Activated B cell treated with CpG ODN at 0.5 μM for 24 hours (primary cell): ENCODE data around the gene CNGB1. TPM values are rescaled to one million over a fixed set of nuclear protein-coding genes. Genes with fewer than 3 reads are reported as not detected.
"Not testable (repeated sequence)": the region's sequence is repeated elsewhere in the genome, so short reads cannot be mapped to it uniquely, and the experiment has no call there.

ENCODE experiments used
- ATAC-seq: fragments of 200-7000 bp; cut with Tn5 transposase; one replicate; pipeline ENCODE4 v1.10.0; 2021; ENCODE audit warnings: low read depth, mild to moderate bottlenecking, moderate library complexity
- CTCF ChIA-PET: fragments of 350-600 bp; sonication (Branson Sonifier 250); formaldehyde crosslinking; loops from one replicate; lab custom pipeline; 2021; ENCODE audit warnings: antibody characterized with exemption; lab: Charles Lee
- POLR2A ChIA-PET: fragments of 350-600 bp; sonication (Branson Sonifier 250); formaldehyde crosslinking; loops from one replicate; lab custom pipeline; 2021; ENCODE audit warnings: antibody characterized with exemption; lab: Charles Lee
- DNase-seq: peaks from one replicate; pipeline ENCODE4 v3.0.0; 2022
- H3K27ac Mint-ChIP-seq: one replicate; pipeline ENCODE4 v1.8.0; 2020; ENCODE audit warnings: mixed read lengths
- H3K27me3 Mint-ChIP-seq: one replicate; pipeline ENCODE4 v1.8.0; 2021; ENCODE audit warnings: mixed read lengths
- H3K36me3 Mint-ChIP-seq: one replicate; pipeline ENCODE4 v1.8.0; 2021; ENCODE audit warnings: low read depth, mixed read lengths
- H3K4me1 Mint-ChIP-seq: one replicate; pipeline ENCODE4 v1.8.0; 2021; ENCODE audit warnings: mixed read lengths
- H3K4me3 Mint-ChIP-seq: one replicate; pipeline ENCODE4 v1.8.0; 2020; ENCODE audit warnings: mild to moderate bottlenecking, mixed read lengths
- H3K9me3 Mint-ChIP-seq: one replicate; pipeline ENCODE4 v1.8.0; 2020; ENCODE audit warnings: mixed read lengths
- intact Hi-C: fragments of 100-400 bp; cut with micrococcal nuclease; formaldehyde crosslinking; loops from one replicate; pipeline ENCODE4 v1.15.1; 2024
- total RNA-seq: library from RNA; stranded (reverse); gene quantifications from 2 replicates; pipeline ENCODE4 v1.2.3, GENCODE V29; 2022
- TF ChIP-seq, protein P1 (sequence below): fragments of 200-600 bp; IDR thresholded peaks from one replicate; pipeline ENCODE4 v1.8.0; 2022; ENCODE audit warnings: antibody characterized with exemption, mild to moderate bottlenecking

The CNGB1 gene
- total RNA-seq, 1 donor from 2014 or later: not detected

DNA sequence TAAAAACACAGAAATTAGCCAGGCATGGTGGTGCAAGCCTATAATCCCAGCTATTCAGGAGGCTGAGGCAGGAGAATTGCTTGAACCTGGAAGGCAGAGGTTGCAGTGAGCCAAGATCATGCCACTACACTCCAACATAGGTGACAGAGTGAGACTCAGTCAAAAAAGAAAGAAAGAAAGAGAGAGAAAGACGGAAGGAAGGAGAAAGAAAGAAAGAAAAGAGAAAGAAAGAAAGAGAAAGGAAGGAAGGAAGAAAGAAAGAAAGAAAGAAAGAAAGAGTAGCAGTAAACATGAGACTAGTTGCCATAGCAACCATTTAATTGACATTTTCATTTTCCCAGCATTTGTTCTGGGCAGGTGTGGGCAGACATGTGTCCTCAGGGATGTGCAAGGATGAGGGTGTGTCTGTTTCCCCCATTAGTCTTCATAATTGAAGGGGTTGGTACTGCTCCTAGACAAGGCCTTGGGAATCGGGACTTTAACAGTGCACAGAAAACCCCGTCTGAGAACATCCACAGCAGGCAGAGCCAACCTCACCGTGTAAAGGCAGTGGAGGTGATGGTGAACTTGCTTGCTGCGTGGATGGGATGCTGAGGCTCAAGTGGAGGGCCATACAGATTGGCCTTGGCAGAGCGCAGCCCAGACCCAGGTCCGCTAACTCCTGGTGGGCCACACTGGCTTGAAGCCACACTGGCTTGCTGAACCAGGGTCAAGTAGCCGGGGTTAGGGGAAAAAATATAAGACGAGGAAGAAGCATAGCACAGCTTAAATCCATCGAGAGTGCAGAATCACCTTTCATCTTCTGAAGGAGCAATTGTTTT is 133.4 kb downstream of the CNGB1 start:
- ChIA-PET CTCF (no interaction called here), POLR2A (no interaction called here)
- H3K9me3 Mint-ChIP-seq: no peaks in the 10 kb centered on the region
- intact Hi-C loops: no loop called here
- no peak overlapping the region for H3K27ac Mint-ChIP-seq
- no peaks in the 10 kb centered on the region for H3K4me1 Mint-ChIP-seq
- TF ChIP-seq, protein P1, sequence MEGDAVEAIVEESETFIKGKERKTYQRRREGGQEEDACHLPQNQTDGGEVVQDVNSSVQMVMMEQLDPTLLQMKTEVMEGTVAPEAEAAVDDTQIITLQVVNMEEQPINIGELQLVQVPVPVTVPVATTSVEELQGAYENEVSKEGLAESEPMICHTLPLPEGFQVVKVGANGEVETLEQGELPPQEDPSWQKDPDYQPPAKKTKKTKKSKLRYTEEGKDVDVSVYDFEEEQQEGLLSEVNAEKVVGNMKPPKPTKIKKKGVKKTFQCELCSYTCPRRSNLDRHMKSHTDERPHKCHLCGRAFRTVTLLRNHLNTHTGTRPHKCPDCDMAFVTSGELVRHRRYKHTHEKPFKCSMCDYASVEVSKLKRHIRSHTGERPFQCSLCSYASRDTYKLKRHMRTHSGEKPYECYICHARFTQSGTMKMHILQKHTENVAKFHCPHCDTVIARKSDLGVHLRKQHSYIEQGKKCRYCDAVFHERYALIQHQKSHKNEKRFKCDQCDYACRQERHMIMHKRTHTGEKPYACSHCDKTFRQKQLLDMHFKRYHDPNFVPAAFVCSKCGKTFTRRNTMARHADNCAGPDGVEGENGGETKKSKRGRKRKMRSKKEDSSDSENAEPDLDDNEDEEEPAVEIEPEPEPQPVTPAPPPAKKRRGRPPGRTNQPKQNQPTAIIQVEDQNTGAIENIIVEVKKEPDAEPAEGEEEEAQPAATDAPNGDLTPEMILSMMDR: no peak
- H3K27me3 Mint-ChIP-seq: peaks cover 17% of the 10 kb centered on the region
- H3K36me3 Mint-ChIP-seq: no peaks in the 10 kb centered on the region
- no peak overlapping the region for H3K4me3 Mint-ChIP-seq
- DNase-seq (no peak), ATAC-seq (no peak)

DNA sequence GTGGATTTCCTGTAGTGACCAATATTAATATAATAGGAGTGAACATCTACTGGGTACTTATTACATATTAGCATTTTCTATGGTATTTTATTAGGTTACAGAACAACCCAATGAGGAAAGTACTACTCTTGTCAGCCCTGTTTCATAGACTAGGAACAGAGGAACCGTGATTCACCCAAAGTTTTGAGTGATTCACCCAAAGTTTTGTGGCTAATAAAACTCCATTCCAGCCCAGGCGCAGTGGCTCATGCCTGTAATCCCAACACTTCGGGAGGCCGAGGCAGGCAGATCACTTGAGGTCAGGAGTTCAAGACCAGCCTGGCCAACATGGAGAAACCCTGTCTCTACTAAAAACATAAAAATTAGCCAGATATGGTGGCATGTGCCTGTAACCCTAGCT is 135.5 kb downstream of the CNGB1 start:
- H3K4me3 Mint-ChIP-seq, POLR2A ChIA-PET, DNase-seq, H3K9me3 Mint-ChIP-seq, ATAC-seq, H3K36me3 Mint-ChIP-seq, CTCF ChIA-PET, intact Hi-C loops, H3K4me1 Mint-ChIP-seq, H3K27ac Mint-ChIP-seq: not testable (repeated sequence)
- peaks cover 18% of the 10 kb centered on the region for H3K27me3 Mint-ChIP-seq

DNA sequence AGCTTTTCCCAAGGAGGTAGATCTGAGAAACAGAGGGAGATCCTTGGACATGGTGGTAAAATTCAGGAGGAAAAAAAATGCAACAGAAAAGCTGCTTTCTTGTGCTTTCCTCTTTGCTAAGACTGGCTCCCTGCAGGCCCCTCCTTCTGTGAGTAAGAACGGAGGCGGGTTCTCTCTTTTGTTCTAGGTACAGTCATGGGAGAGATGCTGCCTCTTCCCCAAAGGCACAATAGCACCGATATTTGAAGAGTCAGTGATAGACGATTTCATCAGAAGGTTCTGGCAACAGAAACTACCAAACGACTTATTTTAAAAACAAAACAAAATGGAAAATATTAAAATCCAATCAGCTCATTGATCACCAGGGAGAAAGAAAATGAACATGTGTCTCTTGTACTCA is 136.0 kb downstream of the CNGB1 start:
- POLR2A ChIA-PET: no interaction called here
- TF ChIP-seq, protein P1: no peak
- intact Hi-C loops: no loop called here
- no peaks in the 10 kb centered on the region for H3K36me3 Mint-ChIP-seq
- CTCF ChIA-PET: no interaction called here
- no peak for ATAC-seq
- H3K27me3 Mint-ChIP-seq: peaks cover 18% of the 10 kb centered on the region
- DNase-seq: no peak
- H3K9me3 Mint-ChIP-seq: no peaks in the 10 kb centered on the region
- H3K27ac Mint-ChIP-seq: no peak overlapping the region
- H3K4me1 Mint-ChIP-seq: no peaks in the 10 kb centered on the region
- H3K4me3 Mint-ChIP-seq: no peak overlapping the region

Other genes with a start within 250 kb of the CNGB1 start
- 16.8 and 19.4 TPM in 2 replicates for gene KATNB1, start 235.4 kb downstream of the CNGB1 start, total RNA-seq
- gene KIFC3, start 168.6 kb downstream of the CNGB1 start, total RNA-seq: 0.27 and 0.29 TPM in 2 replicates
- 10.6 and 11.2 TPM in 2 replicates for gene ZNF319, start 29.5 kb upstream of the CNGB1 start, total RNA-seq
- 37.4 and 40.7 TPM in 2 replicates for gene USB1, start 30.3 kb upstream of the CNGB1 start, total RNA-seq
- 0.60 TPM in 1 of 2 replicates, not detected in the other for gene MMP15, start 54.6 kb upstream of the CNGB1 start, total RNA-seq
- 20.2 and 24.9 TPM in 2 replicates for gene CFAP20, start 158.3 kb upstream of the CNGB1 start, total RNA-seq
- gene CSNK2A2, start 227.0 kb upstream of the CNGB1 start, total RNA-seq: 77.3 and 85.5 TPM in 2 replicates